H9 (cell line): ENCODE results near the gene LDB2. TPM values are rescaled to one million over a fixed set of nuclear protein-coding genes. Genes with fewer than 3 reads are reported as not detected.

Experiments used
- DNase-seq: peaks from one replicate; pipeline ENCODE4 v3.0.0-alpha.2; 2017
- H2AFZ ChIP-seq: one replicate; pipeline ENCODE4 v1.6.1; 2013; ENCODE audit warnings: mild to moderate bottlenecking, low read length, control low read depth, moderate library complexity
- H2AK5ac ChIP-seq: 2 replicates; pipeline ENCODE4 v1.6.1; 2013; ENCODE audit warnings: low read length, control low read depth, mixed read lengths; ENCODE audit not compliant: insufficient read length
- H2BK120ac ChIP-seq: one replicate; pipeline ENCODE4 v1.6.1; 2013; ENCODE audit warnings: low read depth, mild to moderate bottlenecking, low read length, control low read depth, inconsistent platforms; ENCODE audit not compliant: poor library complexity, severe bottlenecking
- H2BK12ac ChIP-seq: 2 replicates; pipeline ENCODE4 v1.6.1; 2013; ENCODE audit warnings: low read length, control low read depth, mixed read lengths, low read depth; ENCODE audit not compliant: insufficient read length
- H2BK15ac ChIP-seq: 2 replicates; pipeline ENCODE4 v1.6.1; 2013; ENCODE audit warnings: low read depth, low read length, control low read depth
- H2BK20ac ChIP-seq: one replicate; pipeline ENCODE4 v1.6.1; 2013; ENCODE audit warnings: low read depth, mild to moderate bottlenecking, low read length, control low read depth, inconsistent platforms; ENCODE audit not compliant: poor library complexity, severe bottlenecking
- H2BK5ac ChIP-seq: 2 replicates; pipeline ENCODE4 v1.6.1; 2013; ENCODE audit warnings: low read length, control low read depth, mixed read lengths; ENCODE audit not compliant: insufficient read length
- H3K14ac ChIP-seq: 2 replicates; pipeline ENCODE4 v1.6.1; 2013; ENCODE audit warnings: low read length, control low read depth; ENCODE audit not compliant: insufficient read depth
- H3K18ac ChIP-seq: 2 replicates; pipeline ENCODE4 v1.6.1; 2013; ENCODE audit warnings: low read depth, mild to moderate bottlenecking, mixed read lengths, low read length, control low read depth; ENCODE audit not compliant: insufficient read length
- H3K23ac ChIP-seq: 2 replicates; pipeline ENCODE4 v1.6.1; 2013; ENCODE audit warnings: low read length, control low read depth, mixed read lengths, low read depth; ENCODE audit not compliant: insufficient read length
- H3K23me2 ChIP-seq: 2 replicates; pipeline ENCODE4 v1.6.1; 2013; ENCODE audit warnings: low read depth, mild to moderate bottlenecking, mixed read lengths, low read length, control low read depth; ENCODE audit not compliant: insufficient read length, poor library complexity, severe bottlenecking
- H3K27ac ChIP-seq: 2 replicates; pipeline ENCODE4 v1.5.1; 2013; ENCODE audit warnings: low read length, control low read depth, mixed read lengths, low read depth; ENCODE audit not compliant: insufficient read length
- H3K27me3 ChIP-seq: 2 replicates; pipeline ENCODE4 v1.6.1; 2013; ENCODE audit warnings: low read length, control low read depth, inconsistent platforms; ENCODE audit not compliant: insufficient read depth
- H3K4ac ChIP-seq: 2 replicates; pipeline ENCODE4 v1.6.1; 2013; ENCODE audit warnings: low read depth, mild to moderate bottlenecking, control low read depth, inconsistent platforms, low read length, moderate library complexity
- H3K4me1 ChIP-seq: 2 replicates; pipeline ENCODE4 v1.6.1; 2013; ENCODE audit warnings: low read length, control low read depth, inconsistent platforms; ENCODE audit not compliant: insufficient read depth
- H3K4me2 ChIP-seq: 2 replicates; pipeline ENCODE4 v1.6.1; 2013; ENCODE audit warnings: low read length, control low read depth, mixed read lengths; ENCODE audit not compliant: insufficient read length, insufficient read depth
- H3K56ac ChIP-seq: 2 replicates; pipeline ENCODE4 v1.6.1; 2013; ENCODE audit warnings: low read depth, mild to moderate bottlenecking, mixed read lengths, low read length, control low read depth; ENCODE audit not compliant: insufficient read length
- H3K79me1 ChIP-seq: 2 replicates; pipeline ENCODE4 v1.6.1; 2013; ENCODE audit warnings: low read depth, mild to moderate bottlenecking, moderate library complexity, low read length, control low read depth, inconsistent platforms; ENCODE audit not compliant: insufficient read depth, poor library complexity, severe bottlenecking
- H3K79me2 ChIP-seq: 2 replicates; pipeline ENCODE4 v1.6.1; 2013; ENCODE audit warnings: low read length, control low read depth, inconsistent platforms; ENCODE audit not compliant: insufficient read depth
- H3K9ac ChIP-seq: 2 replicates; pipeline ENCODE4 v1.6.1; 2013; ENCODE audit warnings: low read length, control low read depth, mixed read lengths; ENCODE audit not compliant: insufficient read length; ENCODE audit errors: extremely low read depth
- H3K9me3 ChIP-seq: one replicate; pipeline ENCODE4 v1.6.1; 2013; ENCODE audit warnings: low read depth, low read length, inconsistent platforms; ENCODE audit not compliant: control insufficient read depth
- H3T11ph ChIP-seq: one replicate; pipeline ENCODE4 v1.6.1; 2013; ENCODE audit warnings: mild to moderate bottlenecking, low read length, control low read depth, inconsistent platforms
- H4K20me1 ChIP-seq: one replicate; pipeline ENCODE4 v1.6.1; 2013; ENCODE audit not compliant: control insufficient read depth, insufficient read length, insufficient read depth
- H4K5ac ChIP-seq: 2 replicates; pipeline ENCODE4 v1.6.1; 2013; ENCODE audit warnings: low read depth, mild to moderate bottlenecking, mixed read lengths, low read length, control low read depth; ENCODE audit not compliant: insufficient read length
- H4K8ac ChIP-seq: replicated peaks from 2 replicates; pipeline ENCODE4 v1.6.1; 2013; ENCODE audit warnings: low read length, control low read depth, mixed read lengths, low read depth; ENCODE audit not compliant: insufficient read length
- H4K91ac ChIP-seq: 2 replicates; pipeline ENCODE4 v1.6.1; 2013; ENCODE audit warnings: low read depth, mild to moderate bottlenecking, moderate library complexity, mixed read lengths, low read length, control low read depth; ENCODE audit not compliant: insufficient read length
- H3K27ac Mint-ChIP-seq, 3 experiments: 2 replicates in 2 of 3; 3 replicates in 1 of 3; pipeline ENCODE4 v1.8.0; 2020 to 2021; ENCODE audit warnings: mixed read lengths in 3 of 3, mild to moderate bottlenecking in 1 of 3, moderate library complexity in 1 of 3
- H3K27me3 Mint-ChIP-seq: 2 replicates; pipeline ENCODE4 v1.8.0; 2021; ENCODE audit warnings: low read depth, mild to moderate bottlenecking, moderate library complexity, mixed read lengths
- H3K36me3 Mint-ChIP-seq, 3 experiments: 2 replicates in 2 of 3; 3 replicates in 1 of 3; pipeline ENCODE4 v1.8.0; 2020 to 2021; ENCODE audit warnings: low read depth in 3 of 3, mixed read lengths in 3 of 3; ENCODE audit not compliant: insufficient read depth in 1 of 3
- H3K4me1 Mint-ChIP-seq, 2 experiments: 2 replicates each; pipeline ENCODE4 v1.8.0; 2020; ENCODE audit warnings: mixed read lengths in 2 of 2
- H3K4me3 Mint-ChIP-seq, 2 experiments: 2 replicates in 1 of 2; 3 replicates in 1 of 2; pipeline ENCODE4 v1.8.0; 2020 to 2021; ENCODE audit warnings: mild to moderate bottlenecking in 2 of 2, mixed read lengths in 2 of 2, moderate library complexity in 1 of 2
- H3K9me3 Mint-ChIP-seq, 2 experiments: 2 replicates in 1 of 2; 3 replicates in 1 of 2; pipeline ENCODE4 v1.8.0; 2020; ENCODE audit warnings: mild to moderate bottlenecking in 2 of 2, mixed read lengths in 2 of 2, moderate library complexity in 1 of 2
- WGBS: extraction: QIAGEN DNeasy Blood & Tissue Kit; methylation state at CpG from one replicate; pipeline ENCODE4 v1.1.7; 2013; ENCODE audit warnings: missing lambda C conversion rate, low lambda C conversion rate, mixed read lengths; ENCODE audit not compliant: insufficient read length; ENCODE audit errors: extremely low coverage; 5-methylcytosine and 5-hydroxymethylcytosine counted together
- total RNA-seq: library from RNA; stranded (reverse); gene quantifications from 2 replicates; pipeline ENCODE4 v1.2.1, GENCODE V29; 2021
- TF ChIP-seq, protein P1 (sequence below): fragments of 200-600 bp; sonication (generic); conservative IDR thresholded peaks from 3 replicates; pipeline ENCODE4 v1.8.0; 2021; ENCODE audit warnings: antibody characterized with exemption, mild to moderate bottlenecking

Gene LDB2
- total RNA-seq, 1 experiment from 2014 or later = 22.5 TPM

DNA sequence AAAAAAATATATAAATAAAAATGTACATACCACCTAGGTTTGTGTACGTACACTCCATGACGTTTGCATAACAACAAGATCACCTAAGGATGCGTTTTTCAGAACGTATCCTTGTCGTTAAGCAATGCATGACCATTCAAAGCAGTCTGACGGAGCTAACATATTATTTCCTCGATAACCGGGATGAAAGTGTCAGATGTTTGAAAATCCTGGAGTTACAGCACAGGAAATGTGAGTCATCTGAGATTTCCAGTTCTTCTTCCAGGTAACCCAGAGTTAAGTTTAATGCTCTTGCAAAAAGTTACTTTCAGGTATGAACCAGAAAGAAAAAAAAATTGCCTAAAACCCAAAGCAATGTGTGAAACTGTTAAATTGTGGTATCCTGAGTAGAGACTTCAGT is 107.9 kb downstream of the LDB2 start:
- WGBS = no CpG with 5 or more reads among the region's 8 CpGs
- Histone ChIP-seq H2BK12ac (no peak overlapping the region), H2AFZ (no peak overlapping the region), H2BK5ac (no peak overlapping the region), H3K9ac (no peak overlapping the region), H3T11ph (no peak overlapping the region), H3K27me3 (no peaks in the 10 kb centered on the region), H3K23me2 (no peaks in the 10 kb centered on the region), H4K91ac (no peak overlapping the region), H3K14ac (no peak overlapping the region), H3K4me2 (no peak overlapping the region), H2AK5ac (no peak overlapping the region), H4K8ac (no peak overlapping the region), H3K23ac (no peak overlapping the region), H2BK120ac (no peak overlapping the region), H2BK20ac (no peak overlapping the region), H2BK15ac (no peak overlapping the region), H3K4me1 (peaks cover 17% of the 10 kb centered on the region), H3K9me3 (no peaks in the 10 kb centered on the region), H4K20me1 (no peaks in the 10 kb centered on the region), H3K4ac (no peak overlapping the region), H3K27ac (peak overlapping the region; percentile 13), H4K5ac (no peak overlapping the region), H3K79me2 (no peaks in the 10 kb centered on the region), H3K56ac (no peak overlapping the region), H3K18ac (no peak overlapping the region), H3K79me1 (no peaks in the 10 kb centered on the region)
- H3K9me3 Mint-ChIP-seq = no peaks in the 10 kb centered on the region
- no peaks in the 10 kb centered on the region for H3K36me3 Mint-ChIP-seq
- no peak overlapping the region for H3K4me3 Mint-ChIP-seq
- TF ChIP-seq, protein P1, sequence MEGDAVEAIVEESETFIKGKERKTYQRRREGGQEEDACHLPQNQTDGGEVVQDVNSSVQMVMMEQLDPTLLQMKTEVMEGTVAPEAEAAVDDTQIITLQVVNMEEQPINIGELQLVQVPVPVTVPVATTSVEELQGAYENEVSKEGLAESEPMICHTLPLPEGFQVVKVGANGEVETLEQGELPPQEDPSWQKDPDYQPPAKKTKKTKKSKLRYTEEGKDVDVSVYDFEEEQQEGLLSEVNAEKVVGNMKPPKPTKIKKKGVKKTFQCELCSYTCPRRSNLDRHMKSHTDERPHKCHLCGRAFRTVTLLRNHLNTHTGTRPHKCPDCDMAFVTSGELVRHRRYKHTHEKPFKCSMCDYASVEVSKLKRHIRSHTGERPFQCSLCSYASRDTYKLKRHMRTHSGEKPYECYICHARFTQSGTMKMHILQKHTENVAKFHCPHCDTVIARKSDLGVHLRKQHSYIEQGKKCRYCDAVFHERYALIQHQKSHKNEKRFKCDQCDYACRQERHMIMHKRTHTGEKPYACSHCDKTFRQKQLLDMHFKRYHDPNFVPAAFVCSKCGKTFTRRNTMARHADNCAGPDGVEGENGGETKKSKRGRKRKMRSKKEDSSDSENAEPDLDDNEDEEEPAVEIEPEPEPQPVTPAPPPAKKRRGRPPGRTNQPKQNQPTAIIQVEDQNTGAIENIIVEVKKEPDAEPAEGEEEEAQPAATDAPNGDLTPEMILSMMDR = no peak
- no peaks in the 10 kb centered on the region for H3K27me3 Mint-ChIP-seq
- peaks cover 59 to 65% of the 10 kb centered on the region in 2 experiments for H3K4me1 Mint-ChIP-seq
- DNase-seq = no peak
- H3K27ac Mint-ChIP-seq = 0 out of 7 replicates have a peak overlapping the region, but pooled peaks of 1 of the 3 experiments have one; percentile 46
